ENCODE results near the gene CRX. TPM values are rescaled to one million over a fixed set of nuclear protein-coding genes. Genes with fewer than 3 reads are reported as not detected.
A peak's percentile ranks its signal among the peaks of the same experiment; 100 is the strongest.

Gene CRX
- total and polyA plus RNA-seq, 2 experiments from 2014 or later, result not detected

GRCh38 chr19:47860602-47861297, 39.0 kb downstream of the CRX start:
- TF ChIP-seq EZH2 (IDR thresholded peaks at IDR 0.05; ENCODE audit: insufficient read depth, poor library complexity, severe bottlenecking) (no peak), EZH2phosphoT487 (IDR thresholded peaks at IDR 0.05; ENCODE audit: insufficient read depth, low read depth) (no peak)
- Histone ChIP-seq H3K27ac (no peak overlapping the region), H3K9me3 (ENCODE audit: low read depth) (no peaks in the 10 kb centered on the region), H4K20me1 (ENCODE audit: insufficient read depth) (no peaks in the 10 kb centered on the region), H3K9me2 (ENCODE audit: insufficient read depth) (no peaks in the 10 kb centered on the region), H3K79me2 (ENCODE audit: insufficient read depth) (no peaks in the 10 kb centered on the region), H3K4me2 (ENCODE audit: unreplicated experiment) (no peak overlapping the region), H3K4me3 (no peak overlapping the region), H3K36me3 (ENCODE audit: low read depth) (no peaks in the 10 kb centered on the region), H3K27me3 (replicated peaks; ENCODE audit: insufficient read depth) (peaks cover 6% of the 10 kb centered on the region; the same call in 1 of the 2 replicates), H3K4me1 (ENCODE audit: insufficient read depth) (no peaks in the 10 kb centered on the region), H2AFZ (no peak overlapping the region), H3F3A (ENCODE audit: insufficient read depth) (no peaks in the 10 kb centered on the region), H3K9ac (no peak overlapping the region)
- WGBS, 2 experiments (ENCODE audit: low coverage in 1 of 2, low lambda C conversion rate in 2 of 2, missing lambda C conversion rate in 2 of 2), result 56 to 73% methylated on average over 16 to 28 of the region's 34 CpGs
- in situ Hi-C loops (cut with MboI), result no loop called here
- no peak for DNase-seq

- Histone ChIP-seq H3K9ac (no peak overlapping the region), H2AFZ (no peak overlapping the region), H3K9me3 (ENCODE audit: low read depth) (no peaks in the 10 kb centered on the region), H3K4me3 (no peak overlapping the region), H3K4me1 (ENCODE audit: insufficient read depth) (no peaks in the 10 kb centered on the region), H4K20me1 (ENCODE audit: insufficient read depth) (no peaks in the 10 kb centered on the region), H3K27ac (no peak overlapping the region), H3K36me3 (ENCODE audit: low read depth) (no peaks in the 10 kb centered on the region), H3K4me2 (ENCODE audit: unreplicated experiment) (no peak overlapping the region), H3K27me3 (replicated peaks; ENCODE audit: insufficient read depth) (no peaks in the 10 kb centered on the region), H3K9me2 (ENCODE audit: insufficient read depth) (no peaks in the 10 kb centered on the region), H3F3A (ENCODE audit: insufficient read depth) (no peaks in the 10 kb centered on the region), H3K79me2 (ENCODE audit: insufficient read depth) (no peaks in the 10 kb centered on the region)
- no peak for DNase-seq
- 81 to 87% methylated on average over 5 of the region's 5 CpGs for WGBS, 2 experiments (ENCODE audit: low coverage in 1 of 2, low lambda C conversion rate in 2 of 2, missing lambda C conversion rate in 2 of 2)
- in situ Hi-C loops (cut with MboI), result no loop called here
- no peak for TF ChIP-seq EZH2phosphoT487 (IDR thresholded peaks at IDR 0.05; ENCODE audit: insufficient read depth, low read depth)
- no peak for TF ChIP-seq EZH2 (IDR thresholded peaks at IDR 0.05; ENCODE audit: insufficient read depth, poor library complexity, severe bottlenecking)
Measured at GRCh38 chr19:47861630-47862029, 39.9 kb downstream of the CRX start.

- in situ Hi-C loops (cut with MboI), result no loop called here
- Histone ChIP-seq H2AFZ (peak overlapping the region; percentile 20; the same call in 1 of the 2 replicates), H3K9me2 (ENCODE audit: insufficient read depth) (no peaks in the 10 kb centered on the region)
Measured at GRCh38 chr19:47863514-47863936, 41.8 kb downstream of the CRX start.

GRCh38 chr19:47865166-47865565, 43.4 kb downstream of the CRX start:
- no peaks in the 10 kb centered on the region for H3K9me3 ChIP-seq (ENCODE audit: low read depth)
- H3K4me1 ChIP-seq (ENCODE audit: insufficient read depth), result no peaks in the 10 kb centered on the region
- DNase-seq, result no peak
- H3K9me2 ChIP-seq (ENCODE audit: insufficient read depth), result no peaks in the 10 kb centered on the region
- no peaks in the 10 kb centered on the region for H4K20me1 ChIP-seq (ENCODE audit: insufficient read depth)
- 37 to 39% methylated on average over 10 of the region's 10 CpGs for WGBS, 2 experiments (ENCODE audit: low coverage in 1 of 2, low lambda C conversion rate in 2 of 2, missing lambda C conversion rate in 2 of 2)
- in situ Hi-C loops (cut with MboI), result no loop called here
- peaks cover under 1% of the 10 kb centered on the region; the same call in 1 of the 2 replicates for H3K27me3 ChIP-seq (replicated peaks; ENCODE audit: insufficient read depth)
- H3K79me2 ChIP-seq (ENCODE audit: insufficient read depth), result no peaks in the 10 kb centered on the region
- no peak overlapping the region for H2AFZ ChIP-seq
- no peaks in the 10 kb centered on the region for H3F3A ChIP-seq (ENCODE audit: insufficient read depth)
- no peak overlapping the region for H3K4me2 ChIP-seq (ENCODE audit: unreplicated experiment)
- H3K27ac ChIP-seq, result no peak overlapping the region
- TF ChIP-seq EZH2 (IDR thresholded peaks at IDR 0.05; ENCODE audit: insufficient read depth, poor library complexity, severe bottlenecking), result no peak
- no peak for TF ChIP-seq EZH2phosphoT487 (IDR thresholded peaks at IDR 0.05; ENCODE audit: insufficient read depth, low read depth)
- H3K4me3 ChIP-seq, result no peak overlapping the region
- H3K36me3 ChIP-seq (ENCODE audit: low read depth), result no peaks in the 10 kb centered on the region
- H3K9ac ChIP-seq, result no peak overlapping the region

More at GRCh38 chr19:47863514-47863936, 41.8 kb downstream of the CRX start:
- Histone ChIP-seq H3K79me2 (ENCODE audit: insufficient read depth) (no peaks in the 10 kb centered on the region), H3K27me3 (replicated peaks; ENCODE audit: insufficient read depth) (no peaks in the 10 kb centered on the region), H3K4me3 (no peak overlapping the region), H3K4me1 (ENCODE audit: insufficient read depth) (no peaks in the 10 kb centered on the region), H3F3A (ENCODE audit: insufficient read depth) (no peaks in the 10 kb centered on the region), H3K36me3 (ENCODE audit: low read depth) (no peaks in the 10 kb centered on the region), H3K4me2 (ENCODE audit: unreplicated experiment) (no peak overlapping the region), H3K27ac (no peak overlapping the region), H4K20me1 (ENCODE audit: insufficient read depth) (no peaks in the 10 kb centered on the region), H3K9ac (no peak overlapping the region), H3K9me3 (ENCODE audit: low read depth) (no peaks in the 10 kb centered on the region)
- TF ChIP-seq EZH2phosphoT487 (IDR thresholded peaks at IDR 0.05; ENCODE audit: insufficient read depth, low read depth), result no peak
- TF ChIP-seq EZH2 (IDR thresholded peaks at IDR 0.05; ENCODE audit: insufficient read depth, poor library complexity, severe bottlenecking), result no peak
- WGBS, 2 experiments (ENCODE audit: low coverage in 1 of 2, low lambda C conversion rate in 2 of 2, missing lambda C conversion rate in 2 of 2), result 15 to 17% methylated on average over 14 of the region's 14 CpGs
- DNase-seq, result peak; percentile 80

Data from GM23248 (cell line).